Renal pelvis (tissue), 12 donors: ENCODE results near the gene PCBD1. TPM values are rescaled to one million over a fixed set of nuclear protein-coding genes. Genes with fewer than 3 reads are reported as not detected.

ENCODE experiments used
- DNase-seq: peaks from one replicate; pipeline ENCODE4 v3.0.0-alpha.2; 2013
- long read RNA-seq, 16 experiments: transcript quantifications; one replicate each; lab custom pipeline, GENCODE V29; 2026
- polyA plus RNA-seq, 3 donors: library from polyadenylated mRNA; unstranded; fragments of 120-200 nt; gene quantifications; one replicate each; pipeline ENCODE4 v1.2.1, GENCODE V29; 2013; ENCODE audit not compliant: insufficient read length in 3 of 3

The PCBD1 gene
- 100 to 1,000 TPM; 114 to 131 (median 128) TPM for polyA plus RNA-seq
- long read RNA-seq, donor 1, transcript PCBD1-201 (4 exons, 1,006 nt): major isoform, 98 of 129 reads
- long read RNA-seq, donor 1, partial matches to known transcripts: 25 of 129 reads
- long read RNA-seq, donor 1, other reads (novel, unspliced or antisense): 5 of 129 reads
- long read RNA-seq, donor 2, transcript PCBD1-201 (4 exons, 1,006 nt): major isoform, 126 of 173 reads
- long read RNA-seq, donor 2, partial matches to known transcripts: 32 of 173 reads
- long read RNA-seq, donor 2, other reads (novel, unspliced or antisense): 10 of 173 reads
- long read RNA-seq, donor 3, transcript PCBD1-201 (4 exons, 1,006 nt): major isoform, 117 of 158 reads
- long read RNA-seq, donor 3, partial matches to known transcripts: 37 of 158 reads
- long read RNA-seq, donor 3, other reads (novel, unspliced or antisense): 0 of 158 reads
- long read RNA-seq, donor 4, transcript PCBD1-201 (4 exons, 1,006 nt): major isoform, 147 of 198 reads
- long read RNA-seq, donor 4, transcript PCBD1-203 (3 exons, 389 nt): minor isoform, 6 of 198 reads
- long read RNA-seq, donor 4, partial matches to known transcripts: 32 of 198 reads
- long read RNA-seq, donor 4, other reads (novel, unspliced or antisense): 11 of 198 reads
- long read RNA-seq, donor 5, transcript PCBD1-201 (4 exons, 1,006 nt): major isoform, 85 of 105 reads
- long read RNA-seq, donor 5, partial matches to known transcripts: 16 of 105 reads
- long read RNA-seq, donor 5, other reads (novel, unspliced or antisense): 0 of 105 reads
- long read RNA-seq, donor 6, transcript PCBD1-201 (4 exons, 1,006 nt): major isoform, 62 of 89 reads
- long read RNA-seq, donor 6, partial matches to known transcripts: 20 of 89 reads
- long read RNA-seq, donor 6, other reads (novel, unspliced or antisense): 0 of 89 reads
- long read RNA-seq, donor 7, transcript PCBD1-201 (4 exons, 1,006 nt): major isoform, 125 of 169 reads
- long read RNA-seq, donor 7, partial matches to known transcripts: 36 of 169 reads
- long read RNA-seq, donor 7, other reads (novel, unspliced or antisense): 7 of 169 reads
- long read RNA-seq, donor 8, transcript PCBD1-201 (4 exons, 1,006 nt): major isoform, 21 of 37 reads
- long read RNA-seq, donor 8, partial matches to known transcripts: 13 of 37 reads
- long read RNA-seq, donor 8, other reads (novel, unspliced or antisense): 0 of 37 reads
- long read RNA-seq, donor 9, transcript PCBD1-201 (4 exons, 1,006 nt): major isoform, 118 of 171 reads
- long read RNA-seq, donor 9, partial matches to known transcripts: 43 of 171 reads
- long read RNA-seq, donor 9, other reads (novel, unspliced or antisense): 7 of 171 reads
- long read RNA-seq, donor 10, transcript PCBD1-201 (4 exons, 1,006 nt): major isoform, 117 of 147 reads
- long read RNA-seq, donor 10, partial matches to known transcripts: 29 of 147 reads
- long read RNA-seq, donor 10, other reads (novel, unspliced or antisense): 0 of 147 reads
- long read RNA-seq, donor 11, transcript PCBD1-201 (4 exons, 1,006 nt): major isoform, 77 of 106 reads
- long read RNA-seq, donor 11, partial matches to known transcripts: 22 of 106 reads
- long read RNA-seq, donor 11, other reads (novel, unspliced or antisense): 6 of 106 reads
- long read RNA-seq, donor 12, transcript PCBD1-201 (4 exons, 1,006 nt): major isoform, 110 of 148 reads
- long read RNA-seq, donor 12, partial matches to known transcripts: 26 of 148 reads
- long read RNA-seq, donor 12, other reads (novel, unspliced or antisense): 9 of 148 reads
- long read RNA-seq, donor 13, transcript PCBD1-201 (4 exons, 1,006 nt): major isoform, 57 of 73 reads
- long read RNA-seq, donor 13, partial matches to known transcripts: 16 of 73 reads
- long read RNA-seq, donor 13, other reads (novel, unspliced or antisense): 0 of 73 reads
- long read RNA-seq, donor 14: 0 reads
- long read RNA-seq, donor 15, transcript PCBD1-201 (4 exons, 1,006 nt): major isoform, 124 of 156 reads
- long read RNA-seq, donor 15, partial matches to known transcripts: 24 of 156 reads
- long read RNA-seq, donor 15, other reads (novel, unspliced or antisense): 5 of 156 reads
- long read RNA-seq, donor 16, transcript PCBD1-201 (4 exons, 1,006 nt): major isoform, 147 of 208 reads
- long read RNA-seq, donor 16, partial matches to known transcripts: 51 of 208 reads
- long read RNA-seq, donor 16, other reads (novel, unspliced or antisense): 5 of 208 reads

GRCh38 chr10:70887804-70888800 is at the start of gene PCBD1:
TSS of gene PCBD1 (minus strand) at chr10:70888565. CDS start at chr10:70888533, 32 bp downstream.
- DNase-seq: peak; percentile 81

GRCh38 chr10:70937661-70938060 is 49.3 kb upstream of the PCBD1 start:
- DNase-seq: no peak

- no peak for DNase-seq
These were observed 47.7 kb upstream of the PCBD1 start for GRCh38 chr10:70936111-70936510.

- no peak for DNase-seq
These were observed 47.3 kb upstream of the PCBD1 start for GRCh38 chr10:70935631-70936030.

GRCh38 chr10:70935125-70935625 is 46.8 kb upstream of the PCBD1 start:
- DNase-seq: no peak

- no peak for DNase-seq
These were observed 46.3 kb upstream of the PCBD1 start for GRCh38 chr10:70934701-70935100.

GRCh38 chr10:70932392-70933196 is 44.2 kb upstream of the PCBD1 start:
- DNase-seq: peak; percentile 66

- DNase-seq: no peak
These were observed 42.9 kb upstream of the PCBD1 start for GRCh38 chr10:70931168-70931815.

- DNase-seq: no peak
These were observed 42.1 kb upstream of the PCBD1 start for GRCh38 chr10:70930263-70931000.

GRCh38 chr10:70928140-70928539 is 39.8 kb upstream of the PCBD1 start:
- DNase-seq: no peak

GRCh38 chr10:70927189-70927943 is 39.0 kb upstream of the PCBD1 start:
- peak; percentile 74 for DNase-seq

- no peak for DNase-seq
These were observed 38.0 kb upstream of the PCBD1 start for GRCh38 chr10:70926226-70927000.

- no peak for DNase-seq
These were observed 37.2 kb upstream of the PCBD1 start for GRCh38 chr10:70925377-70926225.

- DNase-seq: no peak
These were observed 35.3 kb upstream of the PCBD1 start for GRCh38 chr10:70923696-70924095.
